Measurements from ENCODE around the gene MREG.

DNA sequence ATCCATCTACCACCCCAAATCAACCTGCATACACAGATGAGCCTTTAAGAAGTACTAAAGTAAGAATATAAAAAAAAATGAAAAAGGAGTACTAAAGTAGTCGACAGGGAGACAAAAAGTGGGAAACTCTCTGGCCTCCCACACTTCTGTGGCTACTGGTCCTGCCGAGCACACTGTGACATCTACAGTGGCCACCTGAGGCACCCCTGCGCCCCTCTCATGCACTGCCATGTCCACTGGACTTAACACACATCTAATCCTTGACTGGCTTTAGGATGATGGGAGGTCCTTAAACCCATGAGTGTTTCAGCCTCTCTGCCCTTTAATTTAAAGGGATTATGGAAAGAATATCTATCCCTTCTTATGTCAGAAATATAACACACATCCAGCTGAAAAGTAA is 71.2 kb downstream of the MREG start:
- TF ChIP-seq, protein P1, sequence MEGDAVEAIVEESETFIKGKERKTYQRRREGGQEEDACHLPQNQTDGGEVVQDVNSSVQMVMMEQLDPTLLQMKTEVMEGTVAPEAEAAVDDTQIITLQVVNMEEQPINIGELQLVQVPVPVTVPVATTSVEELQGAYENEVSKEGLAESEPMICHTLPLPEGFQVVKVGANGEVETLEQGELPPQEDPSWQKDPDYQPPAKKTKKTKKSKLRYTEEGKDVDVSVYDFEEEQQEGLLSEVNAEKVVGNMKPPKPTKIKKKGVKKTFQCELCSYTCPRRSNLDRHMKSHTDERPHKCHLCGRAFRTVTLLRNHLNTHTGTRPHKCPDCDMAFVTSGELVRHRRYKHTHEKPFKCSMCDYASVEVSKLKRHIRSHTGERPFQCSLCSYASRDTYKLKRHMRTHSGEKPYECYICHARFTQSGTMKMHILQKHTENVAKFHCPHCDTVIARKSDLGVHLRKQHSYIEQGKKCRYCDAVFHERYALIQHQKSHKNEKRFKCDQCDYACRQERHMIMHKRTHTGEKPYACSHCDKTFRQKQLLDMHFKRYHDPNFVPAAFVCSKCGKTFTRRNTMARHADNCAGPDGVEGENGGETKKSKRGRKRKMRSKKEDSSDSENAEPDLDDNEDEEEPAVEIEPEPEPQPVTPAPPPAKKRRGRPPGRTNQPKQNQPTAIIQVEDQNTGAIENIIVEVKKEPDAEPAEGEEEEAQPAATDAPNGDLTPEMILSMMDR (IDR thresholded peaks at IDR 0.05): no peak
- TF ChIP-seq EP300 (IDR thresholded peaks at IDR 0.05) (no peak), POLR2A (IDR thresholded peaks at IDR 0.05) (no peak)
